DOHH2 (cell line): ENCODE data around the gene OLFM4.

Source experiments
- CTCF ChIP-seq: fragments of 200-600 bp; sonication (generic); IDR thresholded peaks from one replicate; pipeline ENCODE4 v1.5.1; 2014; ENCODE audit warnings: antibody characterized with exemption, mild to moderate bottlenecking, low read depth, low read length; ENCODE audit not compliant: poor library complexity, severe bottlenecking
- EZH2phosphoT487 ChIP-seq: fragments of 200-600 bp; sonication (generic); IDR thresholded peaks from 2 replicates; pipeline ENCODE4 v1.6.1; 2017; ENCODE audit warnings: borderline replicate concordance, mild to moderate bottlenecking, antibody characterized with exemption, low read length, moderate library complexity, mixed read lengths

- TF ChIP-seq CTCF = no peak
- TF ChIP-seq EZH2phosphoT487 = no peak
Measured at GRCh38 chr13:53054569-53054968, 26.0 kb downstream of the OLFM4 start.
